Mesangial cell (primary cell): ENCODE results near the gene SORCS2. TPM values are rescaled to one million over a fixed set of nuclear protein-coding genes. Genes with fewer than 3 reads are reported as not detected.

Experiments
- total RNA-seq: library from RNA; depleted of rRNA; stranded (reverse); fragments of >200 nt; gene quantifications from 2 replicates; pipeline ENCODE4 v1.2.3, GENCODE V29; 2015

SORCS2 gene
- total RNA-seq, result 0.65 and 1.3 TPM in 2 replicates

GRCh38 chr4:7192252-7193029, at the start of gene SORCS2:
SORCS2 (plus strand) TSS chr4:7192538.

GRCh38 chr4:7434766-7435150, 242.4 kb downstream of the SORCS2 start, which contains the start of gene PSAPL1:
PSAPL1 (minus strand) TSS chr4:7434930; CDS start chr4:7434879, 51 bp downstream.

Other genes starting within 250 kb of the SORCS2 start
- gene TADA2B, start 149.2 kb upstream of the SORCS2 start, total RNA-seq, result 12.2 and 17.7 TPM in 2 replicates
- gene GRPEL1, start 124.5 kb upstream of the SORCS2 start, total RNA-seq, result 9.6 and 20.9 TPM in 2 replicates
- gene PSAPL1, start 242.4 kb downstream of the SORCS2 start, total RNA-seq, result not detected in 2 replicates